ENCODE data around the gene ST8SIA5.

ST8SIA5 gene

DNA sequence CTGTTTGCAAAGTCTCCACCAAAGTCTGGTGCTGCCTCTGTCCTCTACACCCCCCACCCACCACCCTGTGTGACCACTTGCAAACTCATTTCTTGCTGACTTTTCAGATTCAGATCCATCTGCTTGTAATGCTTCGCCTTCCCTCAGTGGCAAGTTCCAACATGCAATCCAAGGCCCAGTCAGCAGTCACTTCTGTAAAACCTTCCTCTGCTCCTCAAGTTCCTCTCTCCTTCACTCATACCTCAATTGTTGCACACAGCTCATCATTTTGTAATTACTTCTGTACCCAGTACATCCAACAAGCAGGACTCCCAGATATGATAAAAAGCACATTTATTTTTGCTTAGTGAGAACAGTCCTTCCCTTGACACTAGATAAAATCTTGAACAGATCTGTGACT, 93.3 kb downstream of the ST8SIA5 start:
- DNase-seq: no peak

- no peak for DNase-seq
These were observed 95.7 kb downstream of the ST8SIA5 start for GRCh38 chr18:46660957-46661749.

DNA sequence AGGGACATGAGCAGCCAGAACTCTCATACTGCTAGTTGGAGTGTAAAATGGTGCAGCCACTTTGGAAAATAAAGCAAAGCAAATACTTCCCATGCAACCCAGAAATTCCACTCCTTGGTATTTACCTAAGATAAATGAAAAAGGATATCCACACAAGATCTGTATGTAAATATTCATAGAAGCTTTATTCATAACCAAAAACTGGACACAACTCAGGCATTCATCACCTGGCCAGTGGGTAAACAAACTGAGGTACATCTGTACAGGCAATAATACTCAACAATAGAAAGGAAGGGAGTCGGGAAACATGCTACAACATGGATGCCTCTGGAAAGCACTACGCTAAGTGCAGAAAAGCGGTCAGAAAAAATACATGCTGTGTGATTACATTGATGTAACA, 97.4 kb downstream of the ST8SIA5 start:
- no peak for DNase-seq

DNA sequence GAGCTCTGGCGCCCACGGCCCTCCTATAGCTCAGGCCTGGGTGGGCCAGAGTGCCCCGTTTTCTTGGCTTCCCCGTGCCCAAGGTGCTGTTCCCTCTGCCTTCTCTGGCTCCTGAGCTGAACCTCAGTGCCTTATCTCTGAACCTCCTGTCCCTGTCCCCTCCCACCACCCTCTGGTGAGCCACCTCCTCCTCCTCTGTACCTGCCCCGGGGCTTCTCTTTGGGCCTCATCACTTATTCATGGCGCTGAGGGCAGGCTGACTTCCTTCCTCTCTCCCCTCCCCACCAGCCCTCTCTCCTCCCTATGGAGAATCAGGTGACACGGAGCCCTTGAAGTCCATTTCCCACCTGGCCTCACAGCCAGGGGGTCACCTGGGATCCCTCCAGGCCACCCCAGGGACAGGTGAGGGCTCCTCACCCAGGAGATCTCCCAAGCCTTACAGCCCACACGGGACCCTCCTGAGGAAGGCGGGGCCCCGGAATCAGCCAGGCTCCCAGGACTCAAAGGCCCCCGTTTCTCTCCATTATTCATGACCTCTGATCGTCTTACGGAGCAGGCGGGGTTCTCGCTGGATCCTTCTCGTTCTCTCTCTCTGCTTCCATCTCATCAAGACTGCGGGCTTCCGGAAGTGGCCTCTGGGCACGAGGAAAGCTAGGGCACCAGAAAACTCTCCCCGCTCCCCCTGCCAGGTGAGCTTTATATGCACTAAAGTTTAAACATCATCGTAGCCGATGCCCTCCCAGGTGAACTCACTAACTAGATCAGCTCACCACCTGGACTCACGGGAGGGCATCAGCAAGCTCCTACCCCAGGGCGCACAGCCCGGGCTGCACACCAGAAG, 99.5 kb downstream of the ST8SIA5 start, which contains the start of gene LOXHD1:
Gene LOXHD1 (minus strand): TSS at position 106 of the 841 bp plus-strand sequence. CDS start 187 bp downstream, outside the sequence.
- no peak for DNase-seq

- no peak for DNase-seq
These were observed 100.3 kb downstream of the ST8SIA5 start for GRCh38 chr18:46656326-46657114.

GRCh38 chr18:46652372-46652771, 104.5 kb downstream of the ST8SIA5 start:
- no peak for DNase-seq

DNA sequence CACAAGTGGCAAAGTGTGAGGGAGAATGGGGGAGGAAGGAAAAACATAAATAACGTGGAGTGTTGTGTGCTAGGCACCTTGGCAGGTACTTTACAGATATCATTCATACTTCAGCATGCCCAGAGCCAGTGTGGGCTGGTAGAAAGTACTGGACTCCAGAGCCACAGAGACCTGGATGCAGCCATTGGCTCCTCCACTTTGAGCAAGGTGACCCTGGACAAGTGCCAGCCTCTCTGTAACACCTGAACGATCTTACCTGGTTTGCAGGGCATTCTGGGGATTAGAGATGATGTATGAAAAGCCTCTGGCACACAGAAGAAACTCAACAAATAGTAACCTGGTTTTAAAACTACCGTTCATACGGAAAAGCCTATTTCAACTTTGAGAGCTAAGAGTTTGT, 106.2 kb downstream of the ST8SIA5 start:
- DNase-seq: no peak

- no peak for DNase-seq
These were observed 107.6 kb downstream of the ST8SIA5 start for GRCh38 chr18:46649071-46649862.

- no peak for DNase-seq
These were observed 110.4 kb downstream of the ST8SIA5 start for GRCh38 chr18:46646468-46646867.

GRCh38 chr18:46642561-46642960, 114.3 kb downstream of the ST8SIA5 start:
- DNase-seq: no peak

GRCh38 chr18:46641917-46642316, 114.9 kb downstream of the ST8SIA5 start:
- DNase-seq: no peak

DNA sequence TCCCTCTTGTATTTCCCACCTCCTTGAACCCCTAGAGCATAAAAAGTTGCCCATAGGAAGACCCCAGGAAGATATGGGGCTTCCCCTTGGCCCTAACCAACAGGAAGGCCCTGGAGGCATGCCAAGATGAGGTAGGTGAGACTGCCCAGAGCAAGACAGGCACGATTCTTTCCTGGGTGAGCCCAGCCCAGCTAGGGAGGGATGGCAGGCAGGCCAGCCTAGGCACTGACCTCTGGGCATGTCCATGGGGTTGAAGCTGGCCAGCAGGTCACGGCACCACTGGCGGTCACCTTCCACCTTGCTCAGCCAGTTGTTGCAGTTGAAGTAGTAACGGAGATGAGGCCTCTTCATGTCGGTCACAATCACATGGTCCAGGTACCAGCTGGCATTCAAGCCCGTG, 117.5 kb downstream of the ST8SIA5 start:
- no peak for DNase-seq

DNA sequence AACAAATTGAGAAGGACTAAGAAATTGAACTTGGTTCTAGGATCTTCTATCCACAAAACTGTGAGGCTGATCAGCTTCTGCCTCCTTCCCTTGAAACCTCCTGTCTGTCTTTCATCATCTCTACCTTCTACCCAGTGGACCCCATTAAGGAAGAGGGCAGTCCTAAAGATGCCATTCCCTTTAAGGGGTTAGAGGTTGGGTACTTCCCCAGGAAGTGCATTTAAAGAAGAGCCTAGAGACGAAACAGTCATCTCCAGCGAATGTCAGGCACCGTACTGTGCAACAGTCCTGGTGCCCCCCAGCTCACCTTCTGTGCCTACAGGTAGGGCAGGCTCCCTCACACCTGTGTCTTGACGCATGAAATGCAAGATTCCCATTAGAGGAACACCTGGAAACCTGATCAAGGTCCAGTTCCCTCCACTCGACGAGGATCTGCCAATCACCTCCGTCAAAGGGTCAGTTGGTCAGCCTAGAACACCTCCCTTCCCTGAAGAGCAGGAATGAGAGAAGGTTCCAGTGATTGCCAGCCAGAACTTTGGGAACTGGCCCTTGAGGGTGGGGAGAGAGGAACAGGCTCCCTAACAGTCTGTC, 120.7 kb downstream of the ST8SIA5 start:
- DNase-seq: no peak

- DNase-seq: no peak
These were observed 124.3 kb downstream of the ST8SIA5 start for GRCh38 chr18:46632401-46633071.

- no peak for DNase-seq
These were observed 125.9 kb downstream of the ST8SIA5 start for GRCh38 chr18:46630991-46631390.

GRCh38 chr18:46630160-46630559, 126.7 kb downstream of the ST8SIA5 start:
- DNase-seq: no peak

DNA sequence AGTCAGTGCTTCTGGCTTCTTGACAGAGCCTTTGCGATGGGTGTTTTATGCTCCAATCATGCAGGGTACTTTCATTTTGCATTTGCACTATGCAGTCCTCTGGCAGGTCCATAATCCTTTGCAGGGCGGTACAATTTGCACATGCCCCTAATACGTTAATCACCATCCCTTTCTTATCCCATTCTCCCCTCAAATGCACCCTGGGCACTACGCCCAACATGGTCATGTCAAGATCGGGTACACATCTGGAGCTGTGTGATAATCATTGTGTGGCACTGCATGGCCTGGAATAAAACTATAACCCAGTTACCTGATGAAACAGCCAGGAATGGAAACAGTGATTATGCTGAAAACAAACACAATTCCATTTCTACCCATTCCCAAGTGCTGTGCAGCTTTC, 127.5 kb downstream of the ST8SIA5 start:
- DNase-seq: no peak

- DNase-seq: no peak
These were observed 128.6 kb downstream of the ST8SIA5 start for GRCh38 chr18:46628206-46628605.

- DNase-seq: no peak
These were observed 129.7 kb downstream of the ST8SIA5 start for GRCh38 chr18:46627136-46627535.

DNA sequence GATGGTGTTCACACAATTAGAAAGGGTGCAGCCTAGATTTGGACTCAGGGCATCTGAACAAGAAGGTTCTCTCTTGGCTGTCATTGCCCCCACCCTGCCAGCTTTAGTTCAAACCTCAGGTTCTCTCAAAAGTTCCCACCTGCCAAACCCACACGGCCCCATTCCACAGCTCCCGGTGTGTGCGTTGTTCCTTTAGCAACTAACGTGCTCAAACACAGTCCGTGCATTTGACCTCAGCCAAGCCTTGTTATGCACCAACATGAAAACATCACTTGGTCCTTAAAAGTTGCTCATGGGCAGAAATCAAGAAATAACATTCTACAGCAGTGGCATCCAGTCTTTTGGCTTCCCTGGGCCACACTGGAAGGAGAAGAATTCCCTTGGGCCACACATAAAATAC, 131.8 kb downstream of the ST8SIA5 start:
- DNase-seq: no peak

- no peak for DNase-seq
These were observed 132.7 kb downstream of the ST8SIA5 start for GRCh38 chr18:46624127-46624526.

Data from NCI-H1436 (cell line).